Brain pericyte (primary cell): ENCODE results near the gene EYS.

Experiments
- DNase-seq: peaks from one replicate; pipeline ENCODE4 v3.0.0-alpha.2; 2012; ENCODE audit warnings: low read depth, low spot score

The EYS gene

DNA sequence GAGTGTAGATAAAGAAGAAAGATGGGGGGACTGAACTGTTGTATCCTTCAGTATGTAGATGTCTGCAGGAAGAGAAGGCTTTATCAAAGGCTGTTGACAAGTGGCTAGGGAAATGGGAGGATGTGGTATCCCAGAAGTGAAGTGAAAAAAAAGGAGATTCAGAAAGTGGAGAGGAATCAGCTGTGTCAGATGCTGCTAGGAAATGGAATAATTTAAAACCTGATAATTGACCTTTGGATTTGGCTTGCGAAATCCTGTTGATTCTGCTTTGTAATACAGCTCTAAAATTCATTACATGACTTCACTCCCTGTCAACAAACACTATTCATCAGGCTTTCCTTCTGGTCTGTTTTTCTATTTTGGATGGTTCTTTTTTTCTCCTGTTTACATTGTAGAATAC lies 2029.7 kb downstream of the EYS start:
- no peak for DNase-seq

GRCh38 chr6:63676412-63677114 lies 2030.5 kb downstream of the EYS start:
- no peak for DNase-seq

DNA sequence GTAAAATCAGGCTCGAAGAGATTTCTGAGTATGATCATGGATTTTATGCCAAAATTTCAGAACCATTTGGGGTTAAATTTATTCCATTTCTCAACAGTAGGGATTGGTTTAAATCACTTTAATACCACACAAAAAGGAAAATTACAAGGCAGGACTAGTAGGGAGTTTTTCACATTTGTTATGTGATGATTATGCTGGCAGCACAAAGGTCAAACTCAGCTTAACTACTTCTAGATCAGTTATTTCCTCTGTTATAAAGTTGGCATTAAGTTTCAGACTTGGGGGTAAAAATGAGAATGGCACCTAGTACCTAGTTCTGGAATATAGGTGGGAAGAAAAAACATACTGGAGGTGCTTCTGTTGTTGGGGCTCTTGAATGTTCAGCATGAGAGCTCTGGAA lies 2031.9 kb downstream of the EYS start:
- no peak for DNase-seq

GRCh38 chr6:63674635-63675034 lies 2032.4 kb downstream of the EYS start:
- DNase-seq = no peak

- no peak for DNase-seq
Observed at GRCh38 chr6:63673692-63674091, 2033.3 kb downstream of the EYS start.

- DNase-seq = no peak
Observed at GRCh38 chr6:63672582-63673129, 2034.4 kb downstream of the EYS start.

GRCh38 chr6:63671098-63671754 lies 2035.8 kb downstream of the EYS start:
- DNase-seq = no peak
